DMS79 (cell line): ENCODE data around the gene ZNF282.
"Not testable (repeated sequence)": the region's sequence is repeated elsewhere in the genome, so short reads cannot be mapped to it uniquely, and the experiment has no call there.

Experiments used
- DNase-seq: peaks from one replicate; lab custom pipeline; 2025; lab: John Stamatoyannopoulos, UW

Gene ZNF282

GRCh38 chr7:149256568-149256967 is 61.2 kb downstream of the ZNF282 start:
- DNase-seq, result no peak

GRCh38 chr7:149257146-149257545 is 61.8 kb downstream of the ZNF282 start:
- no peak for DNase-seq

GRCh38 chr7:149261316-149261828 is 66.0 kb downstream of the ZNF282 start:
- DNase-seq, result no peak

GRCh38 chr7:149261829-149262617 is 66.7 kb downstream of the ZNF282 start, which contains the start of gene ZNF783:
Gene ZNF783 (plus strand): TSS chr7:149262196. CDS start chr7:149262334, 138 bp downstream.
- DNase-seq, result peak; percentile 37

GRCh38 chr7:149266451-149266850 is 71.1 kb downstream of the ZNF282 start:
- DNase-seq, result no peak

GRCh38 chr7:149267733-149268132 is 72.4 kb downstream of the ZNF282 start:
- no peak for DNase-seq

- not testable (repeated sequence) for DNase-seq
Observed at GRCh38 chr7:149274424-149274823, 79.1 kb downstream of the ZNF282 start.
